ENCODE measurements around the gene SLC15A1. TPM values are rescaled to one million over a fixed set of nuclear protein-coding genes. Genes with fewer than 3 reads are reported as not detected.
A peak's percentile ranks its signal among the peaks of the same experiment; 100 is the strongest.

The SLC15A1 gene
- total and polyA plus RNA-seq, 4 donors: 0.10 to 0.24 (median 0.13) TPM

GRCh38 chr13:98689347-98689968 lies 63.0 kb downstream of the SLC15A1 start:
- no peaks in the 10 kb centered on the region for H3K9me3 ChIP-seq (ENCODE audit: control insufficient read depth, insufficient read depth, low read length)
- no peak overlapping the region for H3K4me3 ChIP-seq (ENCODE audit: low read depth, low read length)
- WGBS (ENCODE audit: insufficient coverage): 90% methylated on average over 4 of the region's 6 CpGs
- DNase-seq (ENCODE audit: low read depth in 4 of 6, low spot score in 6 of 6): no peak
- no peaks in the 10 kb centered on the region for H3K4me1 ChIP-seq (ENCODE audit: control insufficient read depth, insufficient read depth, low read length)
- H3K27ac ChIP-seq (ENCODE audit: low read depth, low read length): no peak overlapping the region
- no peaks in the 10 kb centered on the region for H3K27me3 ChIP-seq (ENCODE audit: control insufficient read depth, insufficient read depth, low read length)
- H3K36me3 ChIP-seq (ENCODE audit: control insufficient read depth, insufficient read depth, low read length): no peaks in the 10 kb centered on the region

GRCh38 chr13:98688373-98688772 lies 64.1 kb downstream of the SLC15A1 start:
- no peaks in the 10 kb centered on the region for H3K36me3 ChIP-seq (ENCODE audit: control insufficient read depth, insufficient read depth, low read length)
- H3K4me1 ChIP-seq (ENCODE audit: control insufficient read depth, insufficient read depth, low read length): no peaks in the 10 kb centered on the region
- WGBS (ENCODE audit: insufficient coverage): no CpG with 5 or more reads among the region's 2 CpGs
- H3K27me3 ChIP-seq (ENCODE audit: control insufficient read depth, insufficient read depth, low read length): no peaks in the 10 kb centered on the region
- DNase-seq (ENCODE audit: low read depth in 4 of 6, low spot score in 6 of 6): peak in 1 of 6 donors; percentile 14
- H3K9me3 ChIP-seq (ENCODE audit: control insufficient read depth, insufficient read depth, low read length): no peaks in the 10 kb centered on the region
- no peak overlapping the region for H3K27ac ChIP-seq (ENCODE audit: low read depth, low read length)
- no peak overlapping the region for H3K4me3 ChIP-seq (ENCODE audit: low read depth, low read length)

- H3K27me3 ChIP-seq (ENCODE audit: control insufficient read depth, insufficient read depth, low read length): no peaks in the 10 kb centered on the region
- no peak overlapping the region for H3K27ac ChIP-seq (ENCODE audit: low read depth, low read length)
- no peak for DNase-seq (ENCODE audit: low read depth in 4 of 6, low spot score in 6 of 6)
- 100% methylated on average over 1 of the region's 5 CpGs for WGBS (ENCODE audit: insufficient coverage)
- H3K36me3 ChIP-seq (ENCODE audit: control insufficient read depth, insufficient read depth, low read length): no peaks in the 10 kb centered on the region
- no peak overlapping the region for H3K4me3 ChIP-seq (ENCODE audit: low read depth, low read length)
- H3K4me1 ChIP-seq (ENCODE audit: control insufficient read depth, insufficient read depth, low read length): no peaks in the 10 kb centered on the region
- H3K9me3 ChIP-seq (ENCODE audit: control insufficient read depth, insufficient read depth, low read length): no peaks in the 10 kb centered on the region
These were observed 65.2 kb downstream of the SLC15A1 start for GRCh38 chr13:98687319-98687718.

GRCh38 chr13:98686270-98686669 lies 66.2 kb downstream of the SLC15A1 start:
- Histone ChIP-seq H3K9me3 (ENCODE audit: control insufficient read depth, insufficient read depth, low read length) (no peaks in the 10 kb centered on the region), H3K27me3 (ENCODE audit: control insufficient read depth, insufficient read depth, low read length) (no peaks in the 10 kb centered on the region), H3K4me3 (ENCODE audit: low read depth, low read length) (no peak overlapping the region), H3K36me3 (ENCODE audit: control insufficient read depth, insufficient read depth, low read length) (no peaks in the 10 kb centered on the region), H3K27ac (ENCODE audit: low read depth, low read length) (no peak overlapping the region), H3K4me1 (ENCODE audit: control insufficient read depth, insufficient read depth, low read length) (no peaks in the 10 kb centered on the region)
- 74% methylated on average over 9 of the region's 9 CpGs for WGBS (ENCODE audit: insufficient coverage)
- no peak for DNase-seq (ENCODE audit: low read depth in 4 of 6, low spot score in 6 of 6)

GRCh38 chr13:98685146-98685545 lies 67.3 kb downstream of the SLC15A1 start:
- no peaks in the 10 kb centered on the region for H3K9me3 ChIP-seq (ENCODE audit: control insufficient read depth, insufficient read depth, low read length)
- DNase-seq (ENCODE audit: low read depth in 4 of 6, low spot score in 6 of 6): peak in 1 of 6 donors; percentile 84
- no peak overlapping the region for H3K4me3 ChIP-seq (ENCODE audit: low read depth, low read length)
- no peaks in the 10 kb centered on the region for H3K27me3 ChIP-seq (ENCODE audit: control insufficient read depth, insufficient read depth, low read length)
- no peaks in the 10 kb centered on the region for H3K36me3 ChIP-seq (ENCODE audit: control insufficient read depth, insufficient read depth, low read length)
- no peak overlapping the region for H3K27ac ChIP-seq (ENCODE audit: low read depth, low read length)
- no CpG with 5 or more reads among the region's 2 CpGs for WGBS (ENCODE audit: insufficient coverage)
- H3K4me1 ChIP-seq (ENCODE audit: control insufficient read depth, insufficient read depth, low read length): no peaks in the 10 kb centered on the region

GRCh38 chr13:98681049-98681448 lies 71.4 kb downstream of the SLC15A1 start:
- peaks cover 7% of the 10 kb centered on the region for H3K4me1 ChIP-seq (ENCODE audit: control insufficient read depth, insufficient read depth, low read length)
- H3K4me3 ChIP-seq (ENCODE audit: low read depth, low read length): no peak overlapping the region

GRCh38 chr13:98678741-98679140 lies 73.7 kb downstream of the SLC15A1 start:
- Histone ChIP-seq H3K27ac (ENCODE audit: low read depth, low read length) (no peak overlapping the region), H3K36me3 (ENCODE audit: control insufficient read depth, insufficient read depth, low read length) (no peaks in the 10 kb centered on the region), H3K9me3 (ENCODE audit: control insufficient read depth, insufficient read depth, low read length) (no peaks in the 10 kb centered on the region), H3K4me1 (ENCODE audit: control insufficient read depth, insufficient read depth, low read length) (peaks cover 7% of the 10 kb centered on the region), H3K27me3 (ENCODE audit: control insufficient read depth, insufficient read depth, low read length) (no peaks in the 10 kb centered on the region), H3K4me3 (ENCODE audit: low read depth, low read length) (no peak overlapping the region)
- DNase-seq (ENCODE audit: low read depth in 4 of 6, low spot score in 6 of 6): no peak
- WGBS (ENCODE audit: insufficient coverage): 92% methylated on average over 5 of the region's 8 CpGs

More at GRCh38 chr13:98681049-98681448, 71.4 kb downstream of the SLC15A1 start:
- Histone ChIP-seq H3K36me3 (ENCODE audit: control insufficient read depth, insufficient read depth, low read length) (no peaks in the 10 kb centered on the region), H3K9me3 (ENCODE audit: control insufficient read depth, insufficient read depth, low read length) (no peaks in the 10 kb centered on the region), H3K27ac (ENCODE audit: low read depth, low read length) (no peak overlapping the region), H3K27me3 (ENCODE audit: control insufficient read depth, insufficient read depth, low read length) (no peaks in the 10 kb centered on the region)
- WGBS (ENCODE audit: insufficient coverage): 100% methylated on average over 1 of the region's 3 CpGs
- no peak for DNase-seq (ENCODE audit: low read depth in 4 of 6, low spot score in 6 of 6)

GRCh38 chr13:98677398-98677797 lies 75.1 kb downstream of the SLC15A1 start:
- Histone ChIP-seq H3K4me3 (ENCODE audit: low read depth, low read length) (no peak overlapping the region), H3K27me3 (ENCODE audit: control insufficient read depth, insufficient read depth, low read length) (no peaks in the 10 kb centered on the region), H3K36me3 (ENCODE audit: control insufficient read depth, insufficient read depth, low read length) (no peaks in the 10 kb centered on the region), H3K27ac (ENCODE audit: low read depth, low read length) (no peak overlapping the region), H3K4me1 (ENCODE audit: control insufficient read depth, insufficient read depth, low read length) (peaks cover 11% of the 10 kb centered on the region), H3K9me3 (ENCODE audit: control insufficient read depth, insufficient read depth, low read length) (no peaks in the 10 kb centered on the region)
- 48% methylated on average over 10 of the region's 13 CpGs for WGBS (ENCODE audit: insufficient coverage)
- peak in 2 of 6 donors; percentile 35 to 37 for DNase-seq (ENCODE audit: low read depth in 4 of 6, low spot score in 6 of 6)

- H3K36me3 ChIP-seq (ENCODE audit: control insufficient read depth, insufficient read depth, low read length): no peaks in the 10 kb centered on the region
- H3K9me3 ChIP-seq (ENCODE audit: control insufficient read depth, insufficient read depth, low read length): no peaks in the 10 kb centered on the region
- 90% methylated on average over 10 of the region's 13 CpGs for WGBS (ENCODE audit: insufficient coverage)
- no peak overlapping the region for H3K4me3 ChIP-seq (ENCODE audit: low read depth, low read length)
- DNase-seq (ENCODE audit: low read depth in 4 of 6, low spot score in 6 of 6): no peak
- H3K27me3 ChIP-seq (ENCODE audit: control insufficient read depth, insufficient read depth, low read length): no peaks in the 10 kb centered on the region
- peaks cover 11% of the 10 kb centered on the region for H3K4me1 ChIP-seq (ENCODE audit: control insufficient read depth, insufficient read depth, low read length)
- no peak overlapping the region for H3K27ac ChIP-seq (ENCODE audit: low read depth, low read length)
These were observed 76.2 kb downstream of the SLC15A1 start for GRCh38 chr13:98676239-98676638.

GRCh38 chr13:98675837-98676236 lies 76.6 kb downstream of the SLC15A1 start:
- DNase-seq (ENCODE audit: low read depth in 4 of 6, low spot score in 6 of 6): no peak
- H3K36me3 ChIP-seq (ENCODE audit: control insufficient read depth, insufficient read depth, low read length): no peaks in the 10 kb centered on the region
- no peak overlapping the region for H3K4me3 ChIP-seq (ENCODE audit: low read depth, low read length)
- no peak overlapping the region for H3K27ac ChIP-seq (ENCODE audit: low read depth, low read length)
- 86% methylated on average over 14 of the region's 16 CpGs for WGBS (ENCODE audit: insufficient coverage)
- no peaks in the 10 kb centered on the region for H3K27me3 ChIP-seq (ENCODE audit: control insufficient read depth, insufficient read depth, low read length)
- H3K4me1 ChIP-seq (ENCODE audit: control insufficient read depth, insufficient read depth, low read length): peaks cover 11% of the 10 kb centered on the region
- H3K9me3 ChIP-seq (ENCODE audit: control insufficient read depth, insufficient read depth, low read length): no peaks in the 10 kb centered on the region

All from spinal cord (tissue), 10 donors.